Retinal pigment epithelial cell (primary cell): ENCODE results near the gene RGS6.

Source experiments
- DNase-seq: peaks from one replicate; pipeline ENCODE4 v3.0.0-alpha.2; 2010; ENCODE audit warnings: low read depth
- H3K4me3 ChIP-seq: 2 replicates; pipeline ENCODE4 v1.5.1; 2011; ENCODE audit warnings: mild to moderate bottlenecking, low read length, control low read depth, moderate library complexity
- TF ChIP-seq, protein P1 (sequence below): conservative IDR thresholded peaks from 2 replicates; pipeline ENCODE4 v1.5.1; 2011; ENCODE audit warnings: low read depth, low read length, control low read depth, inconsistent platforms

Gene RGS6

DNA sequence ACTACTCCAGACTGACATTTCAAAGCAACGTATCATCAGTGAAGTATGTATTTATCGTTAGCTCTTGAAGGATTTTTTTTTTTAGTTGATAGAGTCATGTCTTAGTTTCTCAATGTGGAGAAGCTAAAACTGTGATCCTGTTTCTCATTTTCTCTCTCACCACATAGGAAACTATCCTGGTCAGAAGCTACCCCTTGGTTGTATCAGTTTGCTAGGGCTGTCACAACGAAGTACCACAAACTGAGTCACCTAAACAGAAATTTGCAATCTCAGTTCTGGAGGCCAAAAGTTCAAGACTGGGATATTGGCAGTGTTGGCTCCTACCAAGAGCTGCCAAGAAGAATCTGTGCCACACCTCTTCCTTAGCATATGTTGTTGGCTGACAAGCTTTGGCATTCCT is 369.1 kb downstream of the RGS6 start:
- TF ChIP-seq, protein P1, sequence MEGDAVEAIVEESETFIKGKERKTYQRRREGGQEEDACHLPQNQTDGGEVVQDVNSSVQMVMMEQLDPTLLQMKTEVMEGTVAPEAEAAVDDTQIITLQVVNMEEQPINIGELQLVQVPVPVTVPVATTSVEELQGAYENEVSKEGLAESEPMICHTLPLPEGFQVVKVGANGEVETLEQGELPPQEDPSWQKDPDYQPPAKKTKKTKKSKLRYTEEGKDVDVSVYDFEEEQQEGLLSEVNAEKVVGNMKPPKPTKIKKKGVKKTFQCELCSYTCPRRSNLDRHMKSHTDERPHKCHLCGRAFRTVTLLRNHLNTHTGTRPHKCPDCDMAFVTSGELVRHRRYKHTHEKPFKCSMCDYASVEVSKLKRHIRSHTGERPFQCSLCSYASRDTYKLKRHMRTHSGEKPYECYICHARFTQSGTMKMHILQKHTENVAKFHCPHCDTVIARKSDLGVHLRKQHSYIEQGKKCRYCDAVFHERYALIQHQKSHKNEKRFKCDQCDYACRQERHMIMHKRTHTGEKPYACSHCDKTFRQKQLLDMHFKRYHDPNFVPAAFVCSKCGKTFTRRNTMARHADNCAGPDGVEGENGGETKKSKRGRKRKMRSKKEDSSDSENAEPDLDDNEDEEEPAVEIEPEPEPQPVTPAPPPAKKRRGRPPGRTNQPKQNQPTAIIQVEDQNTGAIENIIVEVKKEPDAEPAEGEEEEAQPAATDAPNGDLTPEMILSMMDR: no peak
- H3K4me3 ChIP-seq: no peak overlapping the region

DNA sequence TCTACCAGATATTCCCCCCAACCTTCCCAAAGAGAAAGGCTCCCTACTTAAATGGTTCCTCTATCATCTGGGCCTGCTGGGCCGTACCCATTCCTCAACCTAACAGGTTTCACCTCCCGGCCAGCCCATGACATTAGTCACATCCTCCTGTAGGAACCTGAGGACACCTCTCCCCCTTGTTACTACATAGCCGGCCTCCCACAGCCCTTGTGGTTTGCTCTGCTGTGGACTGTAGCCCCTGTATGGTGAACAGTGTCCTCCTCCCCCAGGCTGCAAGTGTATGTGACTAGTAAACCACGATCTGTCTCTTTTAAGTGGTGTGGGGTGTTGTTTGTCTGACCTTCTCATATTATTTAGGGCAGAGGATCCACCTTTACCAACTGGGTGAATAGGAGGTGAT is 371.7 kb downstream of the RGS6 start:
- no peak for DNase-seq
- no peak overlapping the region for H3K4me3 ChIP-seq
- TF ChIP-seq, protein P1: no peak

More for the DNA sequence above, 369.1 kb downstream of the RGS6 start:
- no peak for DNase-seq

DNA sequence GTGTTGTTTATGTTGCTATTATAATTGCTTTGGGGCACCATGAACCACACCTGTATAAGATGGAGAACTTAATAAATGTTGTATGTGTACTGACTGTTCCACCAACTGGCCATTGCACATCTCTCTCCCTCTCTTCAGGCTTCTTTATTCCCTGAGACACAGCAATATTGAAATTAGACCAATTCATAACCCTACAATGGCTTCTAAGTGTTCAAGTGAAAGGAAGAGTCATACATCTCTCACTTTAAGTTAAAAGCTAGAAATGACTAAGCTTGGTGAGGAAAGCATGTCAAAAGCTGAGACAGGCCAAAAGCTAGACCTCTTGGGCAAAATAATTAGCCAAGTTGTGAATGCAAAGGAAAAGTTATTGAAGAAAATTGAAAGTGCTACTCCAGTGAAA is 373.3 kb downstream of the RGS6 start:
- TF ChIP-seq, protein P1: no peak
- no peak for DNase-seq
- no peak overlapping the region for H3K4me3 ChIP-seq

DNA sequence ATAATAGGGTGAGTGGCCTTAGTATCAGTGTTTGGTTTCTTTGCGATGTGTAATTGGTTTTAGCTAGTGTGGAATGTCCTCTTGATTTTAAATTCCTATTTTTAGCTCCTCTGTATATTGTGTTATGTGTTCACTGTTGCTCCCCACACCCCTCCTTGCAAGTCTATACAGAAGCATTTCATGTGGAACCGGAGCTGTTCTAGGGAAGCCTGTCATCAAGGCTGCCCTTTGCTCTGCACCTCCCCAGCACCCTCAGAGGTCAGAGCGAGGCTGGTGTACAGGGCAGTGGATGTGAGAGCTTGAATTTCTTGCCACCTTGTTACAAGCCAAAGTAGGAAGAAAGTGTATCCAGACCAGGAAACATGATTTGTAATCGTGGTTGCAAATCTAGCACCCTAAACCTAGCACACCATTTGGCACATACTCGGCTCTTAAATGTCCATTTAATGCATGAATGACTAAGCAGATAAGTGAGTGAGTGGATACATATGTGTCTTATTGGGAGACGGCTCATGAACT is 376.8 kb downstream of the RGS6 start:
- TF ChIP-seq, protein P1: no peak
- no peak for DNase-seq
- H3K4me3 ChIP-seq: no peak overlapping the region

DNA sequence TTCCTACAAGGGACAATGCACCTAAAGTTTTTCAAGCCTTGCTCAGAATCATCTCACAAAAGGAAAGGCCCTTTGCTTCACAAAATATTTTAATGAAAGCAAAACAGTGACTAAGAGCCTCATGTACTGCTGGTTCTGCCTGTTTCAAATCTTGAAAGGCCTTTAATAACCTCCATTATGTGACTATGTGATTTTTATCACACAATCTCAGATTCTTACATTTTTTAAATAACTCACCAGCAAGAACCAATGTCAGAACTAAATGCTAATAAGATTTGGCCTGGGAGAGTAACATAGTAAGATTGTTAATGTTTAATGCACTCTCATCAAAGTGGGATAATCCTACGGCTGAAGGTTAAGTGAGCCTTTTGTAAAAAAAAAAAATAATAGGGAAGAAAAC is 378.9 kb downstream of the RGS6 start:
- DNase-seq: peak; percentile 84
- TF ChIP-seq, protein P1: no peak
- no peak overlapping the region for H3K4me3 ChIP-seq

DNA sequence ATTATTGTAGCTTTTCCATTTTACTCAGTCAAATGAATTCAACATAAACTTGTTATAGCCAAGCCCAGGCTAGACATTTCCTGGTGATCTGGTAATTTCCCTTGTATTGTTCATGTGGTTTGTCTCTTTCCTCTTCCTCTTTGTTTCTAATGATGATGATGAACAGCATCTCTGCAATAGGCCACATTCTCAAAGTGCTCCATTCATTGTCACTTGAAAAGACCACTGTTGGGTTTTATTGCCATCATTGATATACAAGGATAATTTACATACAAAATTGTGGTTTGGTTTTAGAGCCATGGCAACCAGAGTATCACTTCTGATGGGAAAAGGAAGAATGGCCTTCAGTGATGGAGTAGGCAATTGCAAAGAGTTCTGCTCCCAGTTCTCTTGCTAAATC is 379.3 kb downstream of the RGS6 start:
- TF ChIP-seq, protein P1: no peak
- DNase-seq: no peak
- no peak overlapping the region for H3K4me3 ChIP-seq

DNA sequence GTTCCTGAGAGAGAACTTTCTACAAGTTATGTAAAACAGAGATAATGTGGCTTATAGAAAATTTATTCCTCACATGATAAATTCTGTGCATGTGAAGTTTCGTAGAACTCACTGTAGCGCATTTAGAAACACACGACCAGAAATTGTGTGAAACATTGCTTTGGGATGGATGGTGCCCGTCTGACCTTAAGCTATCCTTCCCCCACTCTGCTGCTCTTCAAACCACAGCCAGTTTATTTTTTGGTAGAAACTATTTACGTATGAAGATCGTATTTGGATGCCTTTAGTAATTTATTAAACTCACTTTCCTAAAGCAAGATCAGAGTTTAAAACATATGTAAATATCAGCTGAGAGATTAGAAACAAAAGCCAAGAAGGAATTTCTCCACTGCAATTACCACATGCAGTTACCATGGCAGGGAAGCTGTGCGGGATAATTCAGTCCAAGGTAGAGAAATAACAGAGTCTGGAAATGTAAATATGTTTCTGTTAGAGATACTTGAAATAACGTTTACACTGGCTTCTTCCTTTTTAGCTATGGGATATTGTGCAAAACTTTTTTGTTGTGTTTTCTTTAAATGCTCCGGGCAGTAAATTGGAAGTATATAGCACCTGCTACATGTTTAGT is 382.7 kb downstream of the RGS6 start:
- no peak for DNase-seq
- TF ChIP-seq, protein P1: no peak
- no peak overlapping the region for H3K4me3 ChIP-seq
